GM12873 (cell line): Measurements from ENCODE around the gene MSL3B.
A peak's percentile ranks its signal among the peaks of the same experiment; 100 is the strongest.

ENCODE experiments used
- CTCF ChIP-seq: IDR thresholded peaks from 2 replicates; pipeline ENCODE4 v1.5.1; 2012; ENCODE audit warnings: low read depth, mild to moderate bottlenecking, moderate library complexity, low read length, control low read depth; ENCODE audit not compliant: insufficient read depth; ENCODE audit errors: missing control alignments

Gene MSL3B

GRCh38 chr2:233901367-233901766 lies 33.2 kb upstream of the MSL3B start:
- TF ChIP-seq CTCF, result no peak

- no peak for TF ChIP-seq CTCF
Measured at GRCh38 chr2:233892793-233893192, 24.6 kb upstream of the MSL3B start.

GRCh38 chr2:233882353-233882752 lies 14.2 kb upstream of the MSL3B start:
- TF ChIP-seq CTCF, result no peak

GRCh38 chr2:233871432-233871831 lies 3.2 kb upstream of the MSL3B start:
- no peak for TF ChIP-seq CTCF

GRCh38 chr2:233866479-233866878 lies 1.7 kb downstream of the MSL3B start:
- no peak for TF ChIP-seq CTCF

- TF ChIP-seq CTCF, result peak; percentile 39
Measured at GRCh38 chr2:233865838-233866237, 2.3 kb downstream of the MSL3B start.

- peak; percentile 2 for TF ChIP-seq CTCF
Measured at GRCh38 chr2:233862261-233862768, 5.9 kb downstream of the MSL3B start.
